ENCODE results near the gene ARG2.
A peak's percentile ranks its signal among the peaks of the same experiment; 100 is the strongest.

ARG2 gene

DNA sequence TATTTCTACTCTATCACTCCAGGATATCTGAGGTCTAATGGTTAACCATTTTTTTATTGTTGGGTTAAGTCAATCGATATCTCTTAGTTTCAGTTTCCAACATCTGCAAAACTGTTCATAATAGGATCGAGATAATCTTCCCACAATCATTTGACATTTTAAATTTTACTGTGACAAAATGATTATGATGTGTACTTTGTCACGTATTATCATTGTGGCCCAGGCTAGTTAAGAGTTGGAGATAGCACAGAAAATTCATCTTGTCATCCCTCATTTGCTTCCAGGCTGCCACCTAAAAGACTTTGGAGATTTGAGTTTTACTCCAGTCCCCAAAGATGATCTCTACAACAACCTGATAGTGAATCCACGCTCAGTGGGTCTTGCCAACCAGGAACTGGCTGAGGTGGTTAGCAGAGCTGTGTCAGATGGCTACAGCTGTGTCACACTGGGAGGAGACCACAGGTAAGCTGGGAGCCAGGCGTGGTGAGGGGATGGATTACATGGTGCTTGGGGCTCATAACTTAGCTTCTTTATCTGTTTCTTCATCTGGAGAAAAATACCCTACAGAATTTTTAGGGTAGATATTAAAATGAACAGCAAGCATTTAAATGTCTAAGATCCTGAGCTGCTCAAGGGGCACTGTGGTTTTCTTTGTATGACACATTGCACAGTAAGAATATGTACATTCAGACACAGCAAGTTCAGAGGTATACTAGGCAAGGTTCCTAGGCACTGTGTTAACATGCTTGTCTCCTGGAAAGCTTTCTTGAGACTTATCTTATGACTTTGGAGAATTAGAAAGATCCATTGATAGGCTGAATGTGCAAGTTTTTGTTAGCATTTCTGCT is 22.4 kb downstream of the ARG2 start:
- no peak for DNase-seq

GRCh38 chr14:67643713-67644112 is 24.0 kb downstream of the ARG2 start:
- no peak for DNase-seq

GRCh38 chr14:67644428-67644827 is 24.7 kb downstream of the ARG2 start:
- no peak for DNase-seq

- no peak for DNase-seq
These were observed 25.7 kb downstream of the ARG2 start for GRCh38 chr14:67645414-67645813.

DNA sequence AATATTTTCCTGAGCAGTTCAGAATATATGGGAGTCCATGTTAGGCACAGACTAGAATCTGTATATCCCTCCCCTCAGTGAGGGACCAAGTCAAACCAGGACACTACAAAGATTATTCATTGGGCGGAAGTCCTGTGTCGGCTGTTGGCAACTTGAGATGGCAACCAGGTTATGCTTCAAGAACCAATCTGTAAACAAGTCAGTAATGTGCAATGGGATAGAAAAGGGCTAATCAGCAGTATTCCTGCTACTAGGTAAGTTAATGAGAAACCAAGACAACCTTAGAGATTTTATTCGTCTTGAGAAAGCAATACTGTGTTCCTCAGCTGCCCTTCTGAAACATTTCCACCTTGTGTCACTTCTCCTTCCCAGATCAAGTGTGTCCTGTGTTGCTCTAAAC is 26.4 kb downstream of the ARG2 start:
- DNase-seq = no peak

DNA sequence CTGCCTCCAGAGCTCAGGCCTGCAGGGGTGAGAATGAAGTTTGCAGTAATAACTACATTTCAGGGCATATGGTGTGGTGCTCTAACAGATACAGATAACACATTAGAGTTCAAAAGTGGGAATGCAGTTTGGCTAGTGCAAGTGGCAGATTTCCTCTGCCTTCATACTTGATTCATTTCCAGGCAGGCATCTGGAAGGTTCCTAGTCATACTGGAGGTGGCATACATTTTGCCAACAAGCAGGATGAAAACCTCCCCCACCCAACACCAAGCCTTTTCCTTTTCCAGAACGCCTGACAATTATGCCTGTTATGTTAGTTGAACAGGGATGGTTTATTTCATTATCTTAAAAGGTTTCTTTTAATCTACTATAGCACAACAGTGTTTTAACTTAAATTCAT is 30.4 kb downstream of the ARG2 start:
- DNase-seq = no peak

GRCh38 chr14:67650694-67651093 is 31.0 kb downstream of the ARG2 start:
- no peak for DNase-seq

DNA sequence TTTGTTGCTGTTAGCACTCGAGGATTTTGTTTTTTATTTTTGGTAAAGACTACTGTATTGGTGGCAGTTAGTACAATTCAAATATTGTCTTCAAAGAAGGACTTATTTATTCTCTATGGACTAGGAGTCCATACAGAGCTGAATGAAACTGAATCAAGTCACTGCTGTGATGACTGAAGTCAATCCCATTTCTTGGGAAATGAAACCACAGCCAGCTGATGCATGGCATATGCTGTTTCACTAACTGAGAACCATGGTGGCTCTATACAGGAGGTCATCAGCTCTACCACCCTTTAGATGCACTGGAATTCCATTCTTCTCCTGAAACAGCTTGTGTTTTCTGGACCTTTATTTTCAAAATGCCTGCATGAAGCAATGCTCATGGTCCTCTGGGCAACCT is 32.5 kb downstream of the ARG2 start:
- DNase-seq = no peak

DNA sequence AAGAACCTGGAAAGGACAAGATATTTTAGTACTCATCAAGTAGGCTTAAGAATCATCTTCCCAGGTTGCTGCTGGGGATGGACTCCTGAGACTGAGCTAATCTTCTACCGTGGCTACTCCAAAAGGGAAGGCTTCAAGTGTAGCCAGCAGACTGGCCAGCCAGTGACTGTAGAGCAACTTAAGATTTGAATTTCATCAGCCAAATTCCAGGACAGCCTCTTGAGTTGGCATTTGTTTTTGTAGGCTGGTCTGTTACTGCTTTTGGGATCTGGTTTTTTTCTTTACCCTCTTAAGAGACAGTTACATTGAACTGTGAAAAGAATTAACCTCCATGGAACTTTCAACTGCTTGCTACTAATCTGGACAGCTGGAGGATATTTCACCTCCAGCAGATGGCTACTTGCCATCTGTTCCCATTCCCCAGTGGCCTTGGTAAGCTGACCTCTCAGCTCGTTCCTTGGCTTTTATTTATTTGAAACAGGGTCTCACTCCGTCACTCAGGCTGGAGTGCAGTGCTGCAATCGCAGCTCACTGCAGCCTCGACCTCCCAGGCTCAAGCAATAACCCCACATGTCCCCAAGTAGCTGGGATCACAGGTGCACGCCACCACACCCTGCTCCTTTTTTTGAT is 34.0 kb downstream of the ARG2 start:
- DNase-seq = no peak

GRCh38 chr14:67663633-67664032 is 43.9 kb downstream of the ARG2 start:
- no peak for DNase-seq

DNA sequence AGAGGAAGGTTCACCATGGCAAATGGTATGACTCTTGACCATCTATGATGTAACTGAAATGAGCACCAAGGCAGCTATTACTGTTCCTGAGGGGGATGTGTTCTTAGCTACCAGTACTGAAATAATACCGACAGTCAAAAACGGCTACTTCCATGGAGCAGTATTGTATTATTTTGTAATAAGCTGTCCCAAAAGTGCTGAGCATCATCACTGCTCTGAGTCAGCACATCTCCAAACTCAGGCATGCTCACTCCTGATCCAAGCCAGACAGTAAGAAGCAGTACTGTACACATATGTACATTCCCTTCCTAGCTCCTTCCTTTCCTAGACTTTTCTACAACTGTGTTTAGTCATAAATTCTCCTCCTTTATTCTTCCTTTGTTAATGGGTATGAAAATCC is 46.1 kb downstream of the ARG2 start:
- DNase-seq = no peak

GRCh38 chr14:67666750-67667449 is 47.2 kb downstream of the ARG2 start:
- DNase-seq = peak in 1 of 2 experiments; percentile 34

GRCh38 chr14:67668559-67668958 is 48.8 kb downstream of the ARG2 start:
- DNase-seq = no peak

DNA sequence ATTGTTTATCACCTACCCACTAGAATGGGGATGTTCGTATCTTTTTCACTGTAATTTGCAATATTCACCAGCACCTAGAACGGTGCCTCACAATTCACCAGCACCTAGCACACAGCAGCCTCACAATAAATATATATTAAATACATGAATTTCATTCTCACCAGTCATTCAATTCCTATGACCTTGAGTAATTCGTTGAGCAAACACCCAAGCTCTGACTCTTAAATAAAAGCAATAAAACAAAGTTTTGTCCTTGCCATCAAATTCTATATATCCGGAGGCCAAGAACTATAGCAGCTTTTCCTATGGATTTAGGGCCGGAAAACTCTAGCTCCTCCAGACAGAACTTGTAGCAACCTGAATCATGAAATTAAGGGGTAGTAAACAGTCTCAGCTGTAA is 53.7 kb downstream of the ARG2 start:
- DNase-seq = no peak

DNA sequence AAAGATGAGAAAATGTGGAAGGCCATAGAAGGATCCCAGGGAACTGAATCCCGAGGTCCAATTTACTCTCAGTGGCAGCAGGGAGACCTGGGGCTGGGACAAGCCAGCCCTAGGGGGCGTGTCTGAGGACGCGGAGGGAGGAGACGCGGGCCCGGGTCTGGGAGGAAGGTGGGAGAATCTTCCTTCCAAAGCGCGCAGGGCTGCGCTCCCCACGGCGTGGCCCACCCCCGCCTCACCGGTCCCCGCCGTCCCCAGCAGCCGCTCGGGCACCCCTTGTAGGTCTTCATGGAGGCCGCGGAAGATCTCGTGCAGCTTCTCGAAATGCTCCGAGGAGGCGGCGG is 54.4 kb downstream of the ARG2 start:
- peak; percentile 59 to 76 for DNase-seq

GRCh38 chr14:67674480-67675218 is 54.9 kb downstream of the ARG2 start, which contains the start of gene VTI1B:
VTI1B (minus strand) TSS chr14:67674632; CDS start chr14:67674489, 143 bp downstream.
- peak; percentile 20 to 73 for DNase-seq

- no peak for DNase-seq
These were observed 55.5 kb downstream of the ARG2 start for GRCh38 chr14:67675219-67675582.

- DNase-seq = no peak
These were observed 59.3 kb downstream of the ARG2 start for GRCh38 chr14:67679006-67679405.

GRCh38 chr14:67680121-67680602 is 60.4 kb downstream of the ARG2 start:
- peak; percentile 33 to 79 for DNase-seq

DNA sequence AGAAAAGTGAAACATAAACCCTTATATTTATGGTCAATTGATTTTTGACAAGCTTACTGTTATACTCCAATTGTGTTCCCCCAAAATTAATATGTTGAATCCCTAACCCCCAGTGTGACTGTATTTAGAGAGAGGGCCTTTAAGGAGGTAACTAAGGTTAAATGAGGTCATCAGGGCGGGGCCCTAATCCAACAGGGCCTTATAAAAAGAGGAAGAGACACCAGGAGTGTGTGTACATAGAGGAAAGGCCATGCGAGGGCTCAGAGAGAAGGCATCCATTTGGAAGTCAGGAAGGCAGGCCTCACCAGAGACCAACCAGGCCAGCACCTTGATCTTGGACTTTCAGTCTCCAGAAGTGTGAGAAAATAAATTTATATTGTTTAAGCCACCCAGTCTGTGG is 61.2 kb downstream of the ARG2 start:
- DNase-seq = no peak

DNA sequence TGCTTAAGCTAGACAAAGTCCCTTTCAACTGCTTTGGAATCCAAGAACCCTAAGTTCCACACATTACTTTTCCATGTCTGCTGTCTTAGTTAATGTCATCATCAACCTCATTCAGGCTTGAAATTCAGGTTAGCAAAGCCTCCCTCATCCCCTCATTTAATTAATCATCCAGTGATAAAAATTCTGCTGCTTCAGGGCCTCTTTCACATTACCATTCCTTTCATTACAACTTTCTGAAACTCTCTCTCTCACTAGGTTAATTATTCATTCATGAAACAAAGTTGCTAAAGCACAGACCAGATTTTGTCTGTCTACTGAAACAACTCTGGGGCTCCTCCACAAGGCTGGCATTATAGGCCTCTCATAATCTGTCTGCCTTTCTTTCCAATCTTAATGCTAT is 64.1 kb downstream of the ARG2 start:
- DNase-seq = no peak

GRCh38 chr14:67690011-67690410 is 70.3 kb downstream of the ARG2 start:
- no peak for DNase-seq

DNA sequence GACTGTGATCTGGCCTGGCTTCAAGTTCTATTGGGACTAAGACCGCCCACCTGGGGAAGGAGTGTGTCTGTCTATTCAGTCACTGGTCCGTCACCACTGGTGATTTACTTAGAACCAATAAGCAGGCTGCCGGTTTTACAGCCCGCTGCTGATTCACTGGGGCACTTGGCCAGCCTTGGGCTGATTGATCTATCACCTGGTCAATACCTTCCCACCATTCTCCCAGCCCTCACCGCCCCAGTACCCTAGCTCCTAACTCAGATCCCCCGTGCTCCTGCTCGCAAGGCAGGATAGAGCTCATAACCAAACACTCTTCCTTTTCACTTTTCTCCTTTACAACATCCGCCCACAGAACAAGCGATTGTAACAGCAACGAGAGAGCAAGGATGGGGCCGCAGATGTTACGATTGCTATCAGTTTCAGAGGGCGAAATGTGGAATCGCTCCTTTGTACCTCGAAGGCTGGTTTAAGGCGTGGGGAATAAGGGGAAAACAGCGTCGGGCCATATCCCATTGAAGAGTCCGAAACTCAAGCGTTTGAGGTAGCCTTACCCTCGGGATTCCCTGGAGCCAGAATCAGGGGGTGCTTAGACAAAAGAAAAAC is 75.2 kb downstream of the ARG2 start:
- peak; percentile 50 to 89 for DNase-seq

Measured in SW 1271 (cell line).